ENCODE data around the gene EFCAB14.
"Not testable (repeated sequence)": the region's sequence is repeated elsewhere in the genome, so short reads cannot be mapped to it uniquely, and the experiment has no call there.

EFCAB14 gene

GRCh38 chr1:46721686-46722205 lies 2.8 kb upstream of the EFCAB14 start:
- DNase-seq (ENCODE audit: low read depth), result no peak

- DNase-seq (ENCODE audit: low read depth), result no peak
Measured at GRCh38 chr1:46721204-46721603, 2.3 kb upstream of the EFCAB14 start.

- not testable (repeated sequence) for DNase-seq (ENCODE audit: low read depth)
Measured at GRCh38 chr1:46720319-46720718, 1.4 kb upstream of the EFCAB14 start.

GRCh38 chr1:46719689-46720088 lies 775 bp upstream of the EFCAB14 start:
- DNase-seq (ENCODE audit: low read depth), result no peak

GRCh38 chr1:46718340-46718726 lies 581 bp downstream of the EFCAB14 start:
- no peak for DNase-seq (ENCODE audit: low read depth)

GRCh38 chr1:46717654-46718053 lies 1.3 kb downstream of the EFCAB14 start:
- DNase-seq (ENCODE audit: low read depth), result no peak

- DNase-seq (ENCODE audit: low read depth), result no peak
Measured at GRCh38 chr1:46714976-46715375, 3.9 kb downstream of the EFCAB14 start.

- no peak for DNase-seq (ENCODE audit: low read depth)
Measured at GRCh38 chr1:46708121-46708520, 10.8 kb downstream of the EFCAB14 start.

GRCh38 chr1:46705408-46705807 lies 13.5 kb downstream of the EFCAB14 start:
- no peak for DNase-seq (ENCODE audit: low read depth)

- DNase-seq (ENCODE audit: low read depth), result no peak
Measured at GRCh38 chr1:46703927-46704641, 14.8 kb downstream of the EFCAB14 start.

- DNase-seq (ENCODE audit: low read depth), result no peak
Measured at GRCh38 chr1:46699666-46700065, 19.2 kb downstream of the EFCAB14 start.

GRCh38 chr1:46697053-46697452 lies 21.9 kb downstream of the EFCAB14 start:
- no peak for DNase-seq (ENCODE audit: low read depth)

- DNase-seq (ENCODE audit: low read depth), result not testable (repeated sequence)
Measured at GRCh38 chr1:46694676-46695075, 24.2 kb downstream of the EFCAB14 start.

GRCh38 chr1:46692811-46693770 lies 25.8 kb downstream of the EFCAB14 start:
- no peak for DNase-seq (ENCODE audit: low read depth)

- no peak for DNase-seq (ENCODE audit: low read depth)
Measured at GRCh38 chr1:46691997-46692790, 26.7 kb downstream of the EFCAB14 start.

GRCh38 chr1:46690931-46691421 lies 27.9 kb downstream of the EFCAB14 start:
- DNase-seq (ENCODE audit: low read depth), result no peak

GRCh38 chr1:46689897-46690296 lies 29.0 kb downstream of the EFCAB14 start:
- no peak for DNase-seq (ENCODE audit: low read depth)

- no peak for DNase-seq (ENCODE audit: low read depth)
Measured at GRCh38 chr1:46689356-46689755, 29.6 kb downstream of the EFCAB14 start.

GRCh38 chr1:46687921-46688509 lies 30.9 kb downstream of the EFCAB14 start:
- no peak for DNase-seq (ENCODE audit: low read depth)

GRCh38 chr1:46687093-46687659 lies 31.7 kb downstream of the EFCAB14 start:
- DNase-seq (ENCODE audit: low read depth), result peak; percentile 36

GRCh38 chr1:46686255-46686654 lies 32.7 kb downstream of the EFCAB14 start:
- DNase-seq (ENCODE audit: low read depth), result no peak

All from fibroblast of the conjunctiva (primary cell).